VCaP (cell line): ENCODE data around the gene KCMF1.

ENCODE experiments used
- H3K27ac ChIP-seq: fragments of 450-650 bp; 2 replicates; pipeline ENCODE4 v1.5.1; 2017
- TF ChIP-seq, protein P1 (sequence below): fragments of 450-650 bp; conservative IDR thresholded peaks from 2 replicates; pipeline ENCODE4 v1.5.1; 2017; ENCODE audit warnings: mild to moderate bottlenecking, moderate library complexity

KCMF1 gene

DNA sequence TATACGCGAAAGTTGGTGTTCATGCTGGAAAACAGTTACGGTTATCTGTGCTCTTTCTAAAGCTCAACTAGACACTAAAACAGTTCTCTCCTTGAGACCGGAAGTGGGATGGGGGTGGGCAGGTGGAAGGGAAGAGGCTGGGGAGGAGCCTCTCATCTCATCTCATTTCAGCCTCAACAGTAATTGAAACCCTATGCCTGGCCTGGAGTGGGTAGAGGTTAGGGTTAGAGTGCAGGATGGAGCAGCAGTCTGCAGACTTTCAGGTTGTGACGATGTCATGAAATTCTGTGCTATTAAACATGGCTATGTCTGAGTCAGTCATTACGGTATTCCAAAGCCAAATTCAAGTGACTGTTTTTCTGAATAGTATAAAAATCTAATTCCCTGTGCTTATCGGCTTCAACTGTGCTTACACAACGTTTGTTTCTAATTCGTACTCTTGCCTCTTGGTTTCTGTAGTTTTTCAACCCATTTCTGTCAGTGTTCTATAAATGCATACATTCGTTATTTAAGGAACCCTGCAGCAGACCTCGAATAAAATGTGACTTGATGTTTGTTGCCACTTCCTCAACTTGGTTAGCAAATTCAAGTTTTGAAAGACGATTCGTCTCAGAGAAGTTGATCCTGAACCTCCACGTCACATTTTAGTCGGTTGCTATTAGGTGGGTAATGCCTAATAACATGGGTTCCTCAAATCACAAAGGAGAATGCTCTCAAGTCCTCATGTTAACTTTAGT is 86.4 kb downstream of the KCMF1 start:
- TF ChIP-seq, protein P1, sequence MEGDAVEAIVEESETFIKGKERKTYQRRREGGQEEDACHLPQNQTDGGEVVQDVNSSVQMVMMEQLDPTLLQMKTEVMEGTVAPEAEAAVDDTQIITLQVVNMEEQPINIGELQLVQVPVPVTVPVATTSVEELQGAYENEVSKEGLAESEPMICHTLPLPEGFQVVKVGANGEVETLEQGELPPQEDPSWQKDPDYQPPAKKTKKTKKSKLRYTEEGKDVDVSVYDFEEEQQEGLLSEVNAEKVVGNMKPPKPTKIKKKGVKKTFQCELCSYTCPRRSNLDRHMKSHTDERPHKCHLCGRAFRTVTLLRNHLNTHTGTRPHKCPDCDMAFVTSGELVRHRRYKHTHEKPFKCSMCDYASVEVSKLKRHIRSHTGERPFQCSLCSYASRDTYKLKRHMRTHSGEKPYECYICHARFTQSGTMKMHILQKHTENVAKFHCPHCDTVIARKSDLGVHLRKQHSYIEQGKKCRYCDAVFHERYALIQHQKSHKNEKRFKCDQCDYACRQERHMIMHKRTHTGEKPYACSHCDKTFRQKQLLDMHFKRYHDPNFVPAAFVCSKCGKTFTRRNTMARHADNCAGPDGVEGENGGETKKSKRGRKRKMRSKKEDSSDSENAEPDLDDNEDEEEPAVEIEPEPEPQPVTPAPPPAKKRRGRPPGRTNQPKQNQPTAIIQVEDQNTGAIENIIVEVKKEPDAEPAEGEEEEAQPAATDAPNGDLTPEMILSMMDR = no peak
- no peak overlapping the region for H3K27ac ChIP-seq

DNA sequence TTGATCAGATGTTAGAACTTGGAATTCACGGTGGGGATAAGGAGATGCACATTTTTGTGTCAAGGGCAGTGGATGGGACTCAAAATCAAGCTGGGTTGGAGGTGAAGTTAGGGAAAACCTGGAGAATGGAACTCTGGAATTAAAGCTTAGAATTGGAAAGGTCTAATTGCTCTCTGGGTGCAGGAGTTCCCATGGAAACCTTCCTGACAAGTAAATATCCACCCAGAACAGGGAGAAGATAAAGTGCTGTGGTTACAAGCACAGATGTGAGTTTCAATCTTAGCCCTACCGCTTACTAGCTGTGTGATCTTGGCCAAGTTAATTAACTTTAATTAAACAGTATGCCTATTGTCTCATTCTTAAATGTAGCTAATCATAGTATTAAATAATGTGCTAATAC is 90.9 kb downstream of the KCMF1 start:
- TF ChIP-seq, protein P1 = no peak
- no peak overlapping the region for H3K27ac ChIP-seq

- TF ChIP-seq, protein P1 = no peak
Observed at GRCh38 chr2:85062565-85062964, 91.6 kb downstream of the KCMF1 start.

GRCh38 chr2:85063981-85064599 is 93.1 kb downstream of the KCMF1 start:
- H3K27ac ChIP-seq = no peak overlapping the region
- TF ChIP-seq, protein P1 = no peak

More at GRCh38 chr2:85062565-85062964, 91.6 kb downstream of the KCMF1 start:
- no peak overlapping the region for H3K27ac ChIP-seq

DNA sequence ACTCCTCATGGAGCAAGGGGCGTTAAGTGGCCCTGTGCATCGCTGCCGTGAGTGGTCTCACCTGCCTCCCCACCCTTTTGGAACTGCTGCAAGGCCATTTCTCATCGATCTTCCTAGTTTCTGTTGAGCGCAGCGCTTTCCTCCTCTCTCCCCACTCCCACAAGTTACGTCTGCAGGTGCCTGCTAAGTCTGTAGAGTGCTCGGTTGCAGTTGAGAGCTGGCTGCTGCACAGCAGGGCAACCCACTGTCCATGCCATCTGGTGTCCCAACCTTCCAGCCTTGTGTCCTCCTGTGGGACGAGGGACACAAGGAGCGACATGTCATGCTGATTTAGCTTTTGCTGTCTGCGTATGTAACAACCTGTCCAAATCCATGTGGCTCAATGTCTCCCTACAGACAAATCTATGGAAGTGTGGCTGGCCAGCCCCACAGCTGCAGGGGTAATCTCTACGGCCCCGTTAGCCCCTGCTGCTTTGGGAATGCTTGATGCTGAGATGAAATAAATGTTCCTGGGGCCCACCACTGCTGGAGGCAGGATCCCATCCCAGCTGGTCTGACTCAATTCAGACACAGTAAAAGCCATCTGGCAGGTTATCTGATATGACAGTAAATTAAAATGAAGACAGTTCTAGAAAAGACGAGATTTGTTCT is 94.1 kb downstream of the KCMF1 start:
- TF ChIP-seq, protein P1 = no peak
- no peak overlapping the region for H3K27ac ChIP-seq

GRCh38 chr2:85066006-85066740 is 95.2 kb downstream of the KCMF1 start:
- TF ChIP-seq, protein P1 = no peak
- H3K27ac ChIP-seq = no peak overlapping the region

- H3K27ac ChIP-seq = no peak overlapping the region
- TF ChIP-seq, protein P1 = peak; percentile 87
Observed at GRCh38 chr2:85066874-85067351, 96.0 kb downstream of the KCMF1 start.
